Measurements from ENCODE around the gene CNFN.

The CNFN gene

GRCh38 chr19:42407816-42408175, 17.7 kb upstream of the CNFN start:
- no peak for DNase-seq

GRCh38 chr19:42407085-42407815, 17.2 kb upstream of the CNFN start:
- no peak for DNase-seq

- DNase-seq: no peak
Measured at GRCh38 chr19:42406111-42406510, 16.0 kb upstream of the CNFN start.

DNA sequence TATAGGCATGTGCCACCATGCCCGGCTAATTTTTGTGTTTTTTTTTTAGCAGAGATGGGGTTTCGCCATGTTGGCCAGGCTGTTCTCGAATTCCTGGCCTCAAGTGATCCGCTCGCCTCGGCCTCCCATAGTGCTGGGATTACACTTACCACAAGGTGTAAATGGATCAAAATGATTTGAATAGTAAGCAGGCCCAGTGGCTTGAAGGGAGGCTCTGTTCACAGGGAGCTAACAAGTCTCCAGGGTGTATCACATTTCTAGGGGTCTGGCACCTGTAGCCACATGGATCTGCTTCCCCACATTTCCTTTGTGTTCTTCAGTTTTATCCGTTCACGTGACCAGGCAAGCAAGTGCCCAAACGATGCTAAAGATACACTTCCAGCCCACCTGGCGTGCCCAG, 13.5 kb upstream of the CNFN start:
- DNase-seq: no peak

- no peak for DNase-seq
Measured at GRCh38 chr19:42402376-42403116, 12.4 kb upstream of the CNFN start.

GRCh38 chr19:42401365-42402303, 11.5 kb upstream of the CNFN start:
- peak; percentile 77 for DNase-seq

GRCh38 chr19:42400404-42400803, 10.3 kb upstream of the CNFN start:
- DNase-seq: no peak

- DNase-seq: no peak
Measured at GRCh38 chr19:42397263-42398166, 7.4 kb upstream of the CNFN start.

GRCh38 chr19:42396381-42397262, 6.5 kb upstream of the CNFN start:
- peak; percentile 83 for DNase-seq

DNA sequence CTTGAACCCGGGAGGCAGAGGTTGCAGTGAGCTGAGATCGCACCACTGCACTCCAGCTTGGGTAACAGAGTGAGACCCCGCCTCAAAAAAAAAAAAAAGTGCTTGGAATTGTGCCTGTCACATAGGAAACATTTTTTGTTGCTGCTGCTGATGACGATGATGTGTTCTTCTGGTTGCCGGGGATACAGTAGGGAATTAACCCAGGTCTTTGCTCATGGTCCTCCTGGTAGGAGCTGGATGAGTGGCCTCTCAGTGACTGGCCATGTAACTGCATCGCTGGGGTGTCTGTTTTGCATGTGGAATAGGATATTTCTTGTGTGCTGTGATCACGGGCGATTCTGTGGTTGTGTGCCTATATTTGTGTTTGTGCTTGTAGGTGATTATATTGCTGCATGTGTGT, 4.7 kb upstream of the CNFN start:
- no peak for DNase-seq

DNA sequence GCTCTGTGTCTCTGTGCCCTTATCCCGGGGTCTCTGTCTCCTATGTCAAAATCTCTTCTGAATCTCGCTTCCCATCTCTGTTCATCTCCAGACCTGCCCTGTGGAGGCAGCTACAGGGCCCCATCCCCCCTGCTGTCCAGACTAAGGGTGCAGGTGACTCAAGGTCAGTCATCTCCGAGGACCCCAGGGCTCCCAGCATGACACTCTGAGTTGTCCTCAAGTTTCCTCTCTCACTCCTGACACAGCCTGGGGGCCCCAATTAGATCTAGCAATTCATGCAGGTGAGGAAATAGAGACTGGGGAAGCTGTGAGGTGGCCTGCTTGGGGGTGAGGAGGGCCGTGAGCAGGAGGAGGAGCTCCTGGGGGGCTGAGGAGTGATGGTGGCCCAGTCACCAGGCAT, 2.1 kb upstream of the CNFN start:
- DNase-seq: no peak

DNA sequence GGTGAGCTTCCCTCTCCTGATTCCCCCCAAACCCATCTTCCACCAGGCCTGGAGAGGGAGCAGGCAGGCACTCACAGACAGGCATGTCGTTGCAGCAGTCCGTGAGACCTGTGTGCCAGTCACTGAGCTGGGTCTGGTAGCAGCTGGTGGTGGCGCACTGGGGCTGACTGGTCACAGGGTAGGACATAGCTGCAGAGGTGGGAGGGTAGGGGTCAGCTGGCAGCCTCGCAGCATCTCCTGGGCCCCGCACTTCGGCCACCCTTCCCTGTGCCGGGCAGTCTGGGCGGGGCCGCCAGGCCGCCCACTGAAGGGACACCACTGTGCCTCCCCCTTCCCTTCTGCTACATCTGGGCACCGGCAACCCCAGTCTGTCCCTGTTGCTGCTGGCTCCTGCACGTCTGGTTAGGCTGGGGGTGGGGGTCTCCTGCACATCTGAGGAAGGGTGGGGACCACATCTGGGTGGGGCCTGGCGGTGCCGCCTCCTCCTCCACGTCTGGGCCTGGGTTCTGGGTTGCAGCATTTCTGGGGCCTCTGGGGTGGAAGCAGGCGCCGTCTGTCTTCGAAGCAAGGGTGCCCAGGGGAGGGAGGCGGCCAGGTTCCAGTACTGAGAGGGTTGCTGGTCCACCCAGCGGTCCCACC, 1.1 kb downstream of the CNFN start:
- DNase-seq: no peak

- DNase-seq: peak; percentile 46
Measured at GRCh38 chr19:42386974-42387707, 3.0 kb downstream of the CNFN start.

- DNase-seq: no peak
Measured at GRCh38 chr19:42380155-42380554, 9.9 kb downstream of the CNFN start.

GRCh38 chr19:42378225-42379215, 11.6 kb downstream of the CNFN start:
- no peak for DNase-seq

- DNase-seq: no peak
Measured at GRCh38 chr19:42376177-42376555, 13.9 kb downstream of the CNFN start.

GRCh38 chr19:42375415-42376176, 14.5 kb downstream of the CNFN start:
- no peak for DNase-seq

GRCh38 chr19:42374826-42375376, 15.2 kb downstream of the CNFN start:
- DNase-seq: no peak

Measured in effector CD4-positive, alpha-beta T cell (primary cell).